GM19023 (cell line): ENCODE results near the gene TICAM1.
A peak's percentile ranks its signal among the peaks of the same experiment; 100 is the strongest.
"Not testable (repeated sequence)": the region's sequence is repeated elsewhere in the genome, so short reads cannot be mapped to it uniquely, and the experiment has no call there.

ENCODE experiments used
- ATAC-seq: cut with Tn5 transposase; IDR thresholded peaks from one replicate; pipeline ENCODE4 v1.9.1; 2021; ENCODE audit warnings: mild to moderate bottlenecking, moderate library complexity; ENCODE audit not compliant: unreplicated experiment

The TICAM1 gene

DNA sequence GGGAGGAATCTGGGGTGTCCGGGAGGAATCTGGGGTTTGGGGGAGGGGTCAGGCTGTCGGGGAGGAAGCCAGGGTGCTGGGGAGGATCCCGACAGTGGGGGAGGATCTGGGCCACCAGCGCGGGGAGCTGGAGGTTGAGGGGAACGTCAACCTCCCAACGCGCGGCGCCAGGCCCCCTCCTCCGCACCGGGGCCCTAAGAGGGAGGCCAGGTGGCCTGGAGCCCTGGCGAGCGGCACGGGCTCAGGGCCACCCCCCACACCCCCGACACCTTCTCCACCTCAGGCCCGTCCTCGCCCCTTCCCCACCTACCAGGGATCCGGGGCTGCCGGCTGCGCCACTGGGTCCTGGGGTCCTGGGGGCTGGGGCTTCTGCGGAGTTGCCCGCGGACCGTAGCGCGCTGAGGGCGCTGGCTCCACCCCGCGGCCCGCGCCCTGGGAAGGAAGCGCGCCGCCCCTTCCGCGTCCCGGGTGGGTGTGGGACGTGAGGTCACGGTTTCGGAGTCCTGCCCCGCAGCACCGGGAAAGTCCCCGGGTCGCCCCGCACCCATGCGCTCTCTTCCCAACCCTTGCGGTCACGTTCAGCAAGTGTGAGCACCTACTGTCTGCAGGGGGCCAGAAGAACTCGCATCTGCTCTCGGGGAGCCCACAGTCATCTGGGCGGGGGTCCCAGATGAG lies at the start of gene TICAM1:
TSS of gene TICAM1 (minus strand) at position 409 of the 675 bp plus-strand sequence. CDS start 13,335 bp downstream, outside the sequence.
- ATAC-seq: peak; percentile 72

DNA sequence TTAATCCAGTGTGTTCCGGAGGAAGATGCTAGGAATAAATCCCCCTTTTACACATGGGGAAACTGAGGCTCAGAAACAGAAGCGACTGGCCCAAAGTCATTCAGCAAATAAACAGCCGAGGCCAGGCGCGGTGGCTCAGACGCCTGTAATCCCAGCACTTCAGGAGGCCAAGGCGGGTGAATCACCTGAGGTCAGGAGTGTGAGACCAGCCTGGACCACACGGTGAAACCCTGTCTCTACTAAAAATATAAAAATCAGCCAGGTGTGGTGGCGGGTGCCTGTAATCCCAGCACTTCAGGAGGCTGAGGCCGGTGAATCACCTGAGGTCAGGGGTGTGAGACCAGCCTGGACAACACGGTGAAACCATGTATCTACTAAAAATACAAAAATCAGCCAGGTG lies 47.5 kb upstream of the TICAM1 start:
- no peak for ATAC-seq

DNA sequence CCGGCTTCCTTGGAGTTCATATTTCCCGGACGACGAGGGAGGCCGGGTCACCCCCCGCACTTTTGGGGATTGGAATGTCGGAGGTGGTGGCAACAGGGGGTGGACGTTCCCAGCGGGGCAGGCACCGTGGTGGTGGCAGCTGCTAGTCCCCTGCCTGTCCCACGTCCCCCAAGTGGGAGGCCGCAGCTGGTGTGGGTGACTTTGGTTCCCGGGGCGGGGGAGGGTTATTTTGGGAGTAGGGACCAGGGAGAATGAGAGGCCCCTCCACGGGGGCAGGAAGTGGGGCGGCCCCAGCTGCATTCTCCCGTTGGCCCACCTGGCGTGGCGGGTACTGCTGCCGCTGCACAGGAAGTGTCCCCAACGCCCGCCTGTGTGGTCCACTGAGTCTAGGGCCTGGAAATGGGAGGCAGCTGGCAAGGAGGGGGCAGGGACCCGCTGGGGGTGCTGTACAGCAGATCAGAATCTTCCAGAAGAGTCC lies 47.0 kb upstream of the TICAM1 start:
- ATAC-seq: no peak

DNA sequence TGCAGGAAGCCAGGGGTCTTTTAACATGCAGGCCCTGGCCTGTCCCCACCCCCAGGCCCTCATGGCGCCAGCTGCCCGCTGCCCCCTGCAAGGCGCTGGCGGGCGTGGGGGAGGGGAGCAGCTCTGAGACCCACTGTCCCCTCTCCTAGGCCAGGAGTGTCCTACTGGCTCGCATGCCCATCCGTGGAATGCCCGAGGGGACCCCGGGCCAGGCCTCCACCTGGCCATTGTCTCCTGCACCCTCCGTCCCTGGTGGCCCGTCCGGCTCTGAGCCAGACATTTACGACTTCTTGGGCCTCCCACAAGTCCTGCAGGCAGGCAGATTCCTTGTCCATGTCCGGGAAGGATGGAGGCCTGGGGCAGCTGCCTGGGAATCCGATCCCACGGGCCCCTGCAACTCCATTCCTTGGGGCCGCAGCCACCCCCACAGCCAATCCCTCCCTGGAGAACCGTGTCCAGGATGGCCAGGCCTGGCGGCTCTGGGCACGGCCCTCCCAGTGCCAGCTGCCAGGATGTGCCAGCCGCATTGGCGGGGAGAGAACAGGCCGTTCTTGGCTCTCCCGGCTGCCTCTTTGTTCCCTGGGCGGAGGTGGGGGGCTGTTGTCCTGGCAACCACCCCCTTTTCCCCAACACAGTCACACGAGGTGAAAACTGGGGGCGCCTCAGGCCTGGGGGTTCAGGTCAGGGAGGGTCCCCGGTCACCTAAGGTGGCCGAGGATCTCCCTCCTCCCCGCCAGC lies 46.4 kb upstream of the TICAM1 start:
- ATAC-seq: no peak

DNA sequence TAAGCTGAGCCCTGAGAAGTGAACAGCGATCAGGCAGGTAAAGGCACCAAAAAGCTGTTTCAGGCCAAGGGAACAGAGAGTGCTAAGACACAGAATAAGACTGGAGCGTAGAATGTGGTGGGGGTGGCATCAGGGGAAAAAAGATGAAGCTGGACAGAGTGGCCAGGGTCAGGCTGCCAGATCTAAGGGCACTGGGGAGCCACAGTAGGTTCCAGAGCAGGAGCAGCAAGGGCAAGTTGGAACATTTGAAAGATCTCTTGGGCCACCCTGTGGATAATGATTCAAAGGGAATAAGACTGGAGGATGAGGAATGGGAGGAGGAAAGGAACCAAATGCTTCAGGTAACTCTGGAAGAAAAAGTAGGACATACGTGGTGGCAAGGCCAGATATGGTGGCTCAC lies 42.4 kb upstream of the TICAM1 start:
- no peak for ATAC-seq

DNA sequence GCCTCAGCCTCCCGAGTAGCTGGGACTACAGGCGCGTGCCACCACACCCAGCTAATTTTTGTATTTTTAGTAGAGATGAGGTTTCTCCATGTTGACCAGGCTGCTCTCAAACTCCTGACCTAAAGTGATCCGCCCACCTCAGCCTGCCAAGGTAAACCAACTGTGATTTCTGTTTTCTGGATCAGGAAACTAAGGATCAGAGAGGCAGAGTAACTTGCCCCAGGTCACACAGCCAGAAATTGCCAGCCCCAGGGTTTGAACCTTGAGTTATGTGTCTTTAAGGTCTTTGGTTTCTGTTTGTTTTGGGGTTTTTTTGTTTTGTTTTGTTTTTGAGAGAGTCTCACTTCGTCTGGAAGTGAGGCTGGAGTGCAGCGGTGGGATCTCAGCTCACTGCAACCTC lies 40.2 kb upstream of the TICAM1 start:
- ATAC-seq: no peak

DNA sequence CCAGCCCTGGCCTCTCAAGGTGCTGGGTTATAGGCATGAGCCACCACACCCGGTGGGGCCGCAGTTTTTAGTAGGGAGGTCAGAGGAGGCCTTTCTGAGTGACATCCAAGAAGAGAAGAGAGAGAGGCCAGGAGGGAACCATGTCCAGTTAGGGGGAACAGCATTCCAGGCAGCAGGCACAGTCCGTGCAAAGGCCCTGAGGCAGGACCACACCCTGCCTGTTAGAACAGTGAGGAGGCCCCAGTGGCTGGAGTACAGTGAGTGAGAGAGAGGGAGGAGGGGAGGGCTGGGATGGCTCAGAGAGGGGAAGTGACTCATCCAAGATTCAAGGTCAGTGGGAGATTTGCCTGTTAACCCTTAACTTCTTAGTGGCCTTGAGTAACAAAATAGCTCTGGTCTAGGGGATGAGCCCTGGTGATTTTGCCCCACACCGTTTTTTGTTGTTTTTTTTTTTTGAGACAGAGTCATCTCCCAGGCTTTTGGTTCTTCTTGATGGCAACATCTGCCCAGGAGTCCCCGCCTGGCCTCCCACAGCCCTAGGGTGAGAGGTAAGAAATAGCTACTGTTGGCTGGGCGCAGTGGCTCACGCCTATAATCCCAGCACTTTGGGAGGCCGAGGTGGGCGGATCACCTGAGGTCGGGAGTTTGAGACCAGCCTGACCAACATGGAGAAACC lies 38.7 kb upstream of the TICAM1 start:
- ATAC-seq: no peak

DNA sequence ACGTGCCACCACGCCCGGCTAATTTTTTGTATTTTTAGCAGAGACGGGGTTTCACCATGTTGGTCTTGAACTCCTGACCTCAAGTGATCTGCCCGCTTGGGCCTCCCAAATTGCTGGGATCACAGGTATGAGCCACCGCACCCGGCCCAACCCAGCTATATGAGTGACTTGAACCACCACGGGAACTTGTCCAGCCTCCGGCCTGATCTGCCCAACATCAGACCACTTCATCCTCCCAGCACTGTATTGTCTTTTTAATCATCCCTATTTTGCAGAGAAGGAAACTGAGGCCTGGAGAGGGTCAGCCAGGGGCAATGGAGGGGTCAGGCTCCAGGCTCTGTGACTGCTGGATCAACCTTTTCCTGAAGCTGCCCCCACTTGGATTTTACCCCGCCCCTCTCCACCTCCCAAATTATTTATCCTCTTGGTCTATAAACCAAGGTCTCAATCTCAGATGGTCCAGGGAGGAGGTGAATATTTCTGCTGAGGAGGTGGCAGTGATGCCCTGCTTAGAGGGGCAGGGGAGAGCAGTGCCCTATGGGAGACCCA lies 36.8 kb upstream of the TICAM1 start:
- ATAC-seq: no peak

DNA sequence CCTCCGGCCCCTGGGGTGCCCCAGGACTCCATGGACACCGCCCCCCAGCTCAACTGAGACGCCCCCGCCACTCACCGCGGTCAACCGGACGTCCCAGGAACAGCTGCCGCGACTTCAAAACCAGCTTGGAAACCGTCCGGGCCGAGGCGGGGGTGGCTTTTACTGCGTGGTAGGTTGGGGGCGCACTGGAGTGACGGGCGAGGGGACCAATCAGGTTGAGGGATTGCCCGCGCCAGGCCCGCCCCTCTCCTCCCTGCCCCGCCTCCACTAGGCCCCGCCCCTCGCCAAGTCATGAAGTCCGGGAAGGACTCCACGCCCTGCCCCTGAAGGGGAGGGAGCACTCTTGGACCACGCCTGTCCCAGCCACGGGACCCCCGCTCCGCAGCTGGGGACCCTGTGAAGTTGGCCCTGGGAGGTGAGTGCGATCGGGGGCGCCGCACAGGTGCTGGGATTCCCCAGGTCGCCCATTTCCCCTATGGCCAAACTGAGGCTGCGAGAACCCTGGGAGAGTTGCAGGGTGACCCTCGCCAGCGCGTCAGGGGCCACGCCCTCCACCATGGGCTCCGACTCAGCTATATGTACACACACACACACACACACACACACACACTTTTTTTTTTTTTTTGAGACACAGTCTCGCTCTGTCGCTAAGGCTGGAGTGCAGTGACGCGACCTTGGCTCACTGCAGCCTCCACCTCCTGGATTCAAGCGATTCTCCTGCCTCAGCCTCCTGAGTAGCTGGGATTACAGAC lies 36.2 kb upstream of the TICAM1 start, which contains the start of gene PLIN3:
TSS of gene PLIN3 (minus strand) at position 134 of the 752 bp plus-strand sequence. CDS start 6,273 bp downstream, outside the sequence.
- peak; percentile 68 for ATAC-seq

DNA sequence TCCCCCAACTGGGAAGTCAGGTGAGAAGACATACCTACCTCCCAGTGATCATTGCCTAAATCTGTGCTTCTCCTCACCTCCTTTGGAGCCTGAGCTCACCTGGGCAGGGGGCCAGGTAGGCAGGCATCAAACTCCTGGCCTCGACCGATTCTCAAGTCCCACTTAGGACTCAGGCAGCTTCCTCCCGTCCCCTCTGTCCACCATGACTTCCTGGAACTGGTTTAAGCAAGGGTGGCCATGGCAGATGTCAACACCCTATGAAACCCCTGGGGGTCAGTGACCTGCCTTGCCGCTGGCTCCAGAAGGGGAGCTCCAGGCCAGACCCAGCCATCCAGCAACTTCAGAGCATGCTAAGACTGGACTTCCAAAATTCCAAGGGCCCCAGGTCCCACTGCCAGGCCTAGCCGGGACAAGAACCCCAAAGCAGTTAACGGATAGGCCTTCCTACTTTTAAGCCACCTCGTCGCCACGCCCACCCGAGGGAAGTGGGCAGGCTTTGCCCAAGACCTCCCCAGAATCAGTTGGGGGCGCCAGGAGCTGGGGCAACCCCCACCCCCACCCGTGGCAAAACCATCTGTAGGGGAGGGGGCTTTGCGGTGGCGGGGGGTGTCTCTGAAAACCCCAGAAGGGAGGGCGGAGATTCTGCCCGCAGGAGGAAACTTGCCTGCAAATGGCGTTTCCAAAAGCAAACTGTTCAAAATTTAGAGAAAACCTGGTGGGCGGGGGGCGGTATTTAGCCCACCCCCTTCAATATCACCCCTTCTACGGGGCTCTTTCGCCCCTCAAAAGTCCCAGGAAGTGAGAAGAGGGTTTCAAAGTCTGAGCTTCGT lies 35.3 kb upstream of the TICAM1 start:
- ATAC-seq: no peak

DNA sequence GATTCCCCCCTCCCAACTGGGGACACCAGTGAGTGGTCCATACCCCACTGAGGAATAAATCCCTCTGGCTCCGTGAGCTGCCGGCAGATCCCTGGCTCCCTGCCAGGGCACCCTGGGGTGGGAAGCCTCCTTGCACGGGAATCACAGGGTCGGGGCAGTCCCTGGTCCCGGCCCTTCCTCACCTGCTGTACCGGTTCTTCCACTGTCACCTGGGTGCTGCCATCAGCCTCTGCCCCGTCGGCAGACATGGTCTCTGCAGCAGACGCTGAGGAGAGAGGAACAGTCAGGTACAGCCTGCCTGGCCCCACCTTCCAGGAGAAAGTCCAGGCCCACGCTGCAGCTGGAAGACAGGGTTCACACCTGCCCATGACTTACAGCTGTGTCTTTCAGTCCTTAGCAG lies 29.6 kb upstream of the TICAM1 start:
- ATAC-seq: no peak

DNA sequence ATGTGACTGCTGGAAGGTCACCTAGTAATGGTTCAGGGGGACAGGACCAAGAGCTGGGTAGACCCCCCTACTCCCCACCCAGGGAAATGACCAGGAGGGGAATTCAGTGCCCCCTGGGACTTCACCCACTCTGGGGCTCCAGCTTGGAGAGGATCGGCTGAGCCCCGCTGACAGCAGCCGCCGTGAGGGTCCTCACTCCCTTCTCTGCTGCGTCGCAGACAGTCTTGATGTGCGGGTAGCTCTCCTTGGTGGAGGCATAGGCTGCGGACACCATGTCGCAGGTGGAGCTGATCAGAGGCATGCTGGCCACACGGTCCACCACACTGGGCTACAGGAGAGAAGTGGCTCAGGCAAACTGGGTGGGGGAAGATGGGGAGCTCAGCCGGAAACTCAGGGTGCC lies 28.2 kb upstream of the TICAM1 start:
- no peak for ATAC-seq

DNA sequence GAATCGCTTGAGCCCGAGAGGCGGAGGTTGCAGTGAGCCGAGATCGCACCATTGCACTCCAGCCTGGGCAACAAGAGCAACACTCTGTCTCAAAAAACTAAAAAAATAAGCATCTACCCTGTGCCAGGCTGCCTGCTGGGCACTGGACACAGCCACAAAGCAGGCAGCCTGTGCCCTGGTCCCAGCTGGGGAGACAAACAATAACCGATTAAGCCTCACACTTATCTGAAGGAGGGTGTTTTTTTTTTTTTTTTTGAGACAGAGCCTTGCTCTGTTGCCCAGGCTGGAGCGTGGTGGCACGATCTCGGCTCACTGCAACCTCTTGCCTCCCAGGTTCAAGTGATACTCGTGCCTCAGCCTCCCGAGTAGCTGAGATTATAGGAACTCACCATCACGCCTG lies 25.0 kb upstream of the TICAM1 start:
- ATAC-seq: not testable (repeated sequence)

DNA sequence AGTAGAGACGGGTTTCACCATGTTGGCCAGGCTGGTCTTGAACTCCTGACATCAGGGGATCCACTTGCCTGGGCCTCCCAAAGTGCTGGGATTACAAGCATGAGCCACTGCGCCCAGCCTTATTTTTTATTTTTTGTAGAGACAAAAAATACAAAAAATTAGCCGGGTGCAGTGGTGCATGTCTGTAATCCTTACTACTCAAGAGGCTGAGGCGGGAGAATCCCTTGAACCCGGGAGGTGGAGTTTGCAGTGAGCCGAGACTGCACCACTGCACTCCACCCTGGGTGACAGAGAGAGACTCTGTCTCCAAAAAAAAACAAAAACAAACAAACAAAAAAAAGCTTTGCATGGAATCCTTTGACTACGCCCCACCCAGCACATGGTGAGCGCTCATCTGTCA lies 22.0 kb upstream of the TICAM1 start:
- ATAC-seq: not testable (repeated sequence)

DNA sequence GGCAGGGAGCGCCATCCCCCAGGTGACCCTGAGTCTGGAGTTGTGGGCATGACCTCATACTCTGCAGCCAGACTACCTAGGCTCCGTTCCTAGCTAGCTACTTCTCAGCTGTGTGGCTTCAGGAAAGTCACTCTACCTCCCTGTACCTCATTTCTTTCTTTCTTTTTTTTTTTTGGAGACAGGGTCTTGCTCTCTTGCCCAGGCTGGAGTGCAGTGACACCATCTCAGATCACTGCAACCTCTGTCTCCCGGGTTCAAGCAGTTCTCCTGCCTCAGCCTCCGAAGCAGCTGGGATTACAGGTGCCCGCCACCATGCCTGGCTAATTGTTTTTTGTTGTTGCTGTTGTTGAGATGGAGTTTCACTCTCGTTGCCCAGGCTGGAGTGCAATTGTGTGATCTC lies 21.0 kb upstream of the TICAM1 start:
- no peak for ATAC-seq

DNA sequence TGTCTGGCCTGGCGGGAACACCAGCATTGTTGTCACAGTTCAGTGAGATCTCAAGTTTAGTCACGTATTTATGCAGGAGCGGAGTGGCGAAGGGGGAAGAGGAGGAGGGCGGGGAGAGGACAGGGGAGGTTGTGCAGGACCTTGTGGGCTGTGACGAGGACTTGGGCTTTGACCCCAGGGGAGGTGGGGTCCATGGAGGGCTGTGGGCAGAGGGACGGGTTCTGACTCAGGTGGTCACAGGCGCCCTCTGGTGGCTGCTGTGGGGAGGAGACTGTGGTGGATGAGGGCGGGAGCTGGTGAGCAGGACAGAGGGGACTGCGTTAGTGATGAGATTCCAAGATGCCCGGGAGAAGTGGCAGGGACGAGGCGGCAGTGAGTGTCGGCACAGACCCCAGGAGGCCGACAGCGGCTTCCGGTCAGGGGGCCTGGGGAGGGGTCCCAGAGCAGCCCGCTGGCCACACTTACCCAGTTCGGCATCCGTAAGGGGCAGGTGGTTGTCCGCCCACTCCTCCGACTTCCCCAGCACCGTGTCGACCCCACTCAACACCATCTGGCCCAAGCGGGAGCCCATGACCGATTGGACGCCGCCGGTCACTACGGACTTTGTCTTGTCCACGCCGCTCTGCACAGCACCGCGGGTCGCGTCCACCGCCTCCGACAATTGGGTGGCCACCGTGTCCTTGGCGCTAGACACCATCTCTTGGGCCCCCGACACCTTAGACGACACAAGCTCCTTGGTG lies 20.2 kb upstream of the TICAM1 start:
- ATAC-seq: no peak

DNA sequence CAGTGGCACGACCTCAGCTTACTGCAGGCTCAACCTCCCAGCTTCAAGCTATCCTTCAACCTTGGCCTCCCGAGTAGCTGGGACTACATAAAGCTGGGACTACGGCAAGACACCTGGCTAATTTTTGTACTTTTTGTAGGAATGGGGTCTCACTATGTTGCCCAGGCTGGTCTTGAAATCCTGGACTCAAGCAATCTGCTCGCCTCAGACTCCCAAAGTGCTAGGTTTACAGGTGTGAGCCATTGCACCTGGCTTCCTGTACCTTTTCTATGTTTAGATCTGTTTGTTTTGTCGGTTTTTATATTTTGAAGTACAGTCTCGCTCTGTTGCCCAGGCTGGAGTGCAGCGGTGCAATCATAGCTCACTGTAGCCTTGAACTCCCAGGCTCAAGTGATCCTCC lies 17.5 kb upstream of the TICAM1 start:
- no peak for ATAC-seq

DNA sequence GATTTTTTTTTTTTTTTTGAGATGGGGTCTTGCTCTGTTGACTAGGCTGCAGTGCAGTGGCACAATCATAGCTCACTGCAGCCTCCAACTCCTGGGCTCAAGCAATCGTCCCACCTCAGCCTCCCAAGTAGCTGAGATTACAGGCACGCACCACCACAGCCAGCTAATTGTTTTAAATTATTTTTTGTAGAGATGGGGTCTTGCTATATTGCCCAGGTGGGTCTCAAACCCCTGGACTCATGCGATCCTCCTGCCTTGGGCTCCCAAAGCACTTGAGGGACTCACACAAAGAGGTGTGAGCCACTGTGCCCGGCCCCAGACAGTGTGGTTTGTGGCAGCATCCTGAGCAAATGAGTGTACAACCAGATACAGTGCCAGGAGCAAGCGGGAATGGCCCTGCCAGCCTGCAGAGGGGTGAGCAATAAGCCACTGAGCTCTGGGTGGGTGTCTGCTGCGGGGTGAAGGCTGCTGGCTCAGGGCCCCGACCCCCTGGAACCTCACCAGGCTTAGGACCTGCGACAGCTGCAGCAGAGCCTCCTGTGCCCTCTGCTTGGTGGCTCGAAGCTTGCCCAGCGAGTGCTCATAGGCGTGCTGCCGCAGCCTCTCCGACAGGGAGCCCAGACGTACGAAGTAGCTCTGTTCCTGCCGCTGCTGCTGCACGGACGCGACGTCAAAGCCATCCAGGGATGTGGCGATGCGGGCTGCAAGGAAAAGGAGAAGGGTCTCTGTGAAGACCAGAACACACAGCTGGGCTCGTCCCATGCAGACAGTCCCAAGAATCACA lies 15.9 kb upstream of the TICAM1 start:
- no peak for ATAC-seq
